HCT116 (cell line): Measurements from ENCODE around the gene PTMS. TPM values are rescaled to one million over a fixed set of nuclear protein-coding genes. Genes with fewer than 3 reads are reported as not detected.

ENCODE experiments used
- ATAC-seq: fragments of 200-7000 bp; cut with Tn5 transposase; 2 replicates; pipeline ENCODE4 v1.9.1; 2020; ENCODE audit warnings: mild to moderate bottlenecking, moderate library complexity
- BruUV-seq: library from RNA; stranded (reverse); fragments of 400-500 nt; replicated peaks from 2 replicates; lab custom pipeline; 2021; lab: Mats Ljungman, UMichigan
- CTCF ChIA-PET: fragments of 300-600 bp; sonication (Branson Sonifier 250); formaldehyde crosslinking; loops from one replicate; lab custom pipeline; 2021; ENCODE audit warnings: antibody characterized with exemption; lab: Charles Lee
- POLR2A ChIA-PET: fragments of 300-600, 350-600 bp; sonication (Branson Sonifier 250); formaldehyde crosslinking; loops from one replicate; lab custom pipeline; 2021; ENCODE audit warnings: antibody characterized with exemption; lab: Charles Lee
- RAD21 ChIA-PET, 2 experiments: fragments of 300-600 bp; sonication (Branson Sonifier 250); formaldehyde crosslinking; loops; one replicate each; lab custom pipeline; 2023; ENCODE audit warnings: low total read pairs in 2 of 2; ENCODE audit not compliant: uncharacterized antibody in 2 of 2, unreplicated experiment in 2 of 2, low non-redundant PET in 1 of 2; lab: Charles Lee
- DNase-seq: peaks from one replicate; pipeline ENCODE4 v3.0.0-alpha.2; 2010; ENCODE audit warnings: low read depth, low spot score
- H2AFZ ChIP-seq: fragments of 200-600 bp; shearing (Covaris generic), sonication (generic); 2 replicates; pipeline ENCODE4 v1.6.1; 2017; ENCODE audit warnings: low read depth, mixed run types, mixed read lengths, antibody characterized with exemption, low read length; ENCODE audit not compliant: poor library complexity, severe bottlenecking
- H3K27ac ChIP-seq: 2 replicates; pipeline ENCODE4 v1.5.1; 2012; ENCODE audit warnings: low read depth, low read length
- H3K27me3 ChIP-seq: fragments of 200-600 bp; sonication (generic); 2 replicates; pipeline ENCODE4 v1.6.1; 2016; ENCODE audit warnings: mixed run types, low read length, mixed read lengths; ENCODE audit not compliant: insufficient read depth
- H3K36me3 ChIP-seq, 2 experiments: fragments of 200-500 bp in 1 of 2; fragments of 200-600 bp in 1 of 2; sonication (Bioruptor generic) in 1 of 2; sonication (generic) in 1 of 2; 2 replicates each; pipeline versions ENCODE4 v1.5.1 to v1.6.1; 2014 to 2016; ENCODE audit warnings: low read length in 2 of 2, inconsistent platforms in 1 of 2, mixed read lengths in 1 of 2, mixed run types in 1 of 2; ENCODE audit not compliant: insufficient read depth in 2 of 2, control insufficient read depth in 1 of 2
- H3K4me1 ChIP-seq, 2 experiments: fragments of 200-600 bp in 1 of 2; sonication (generic) in 1 of 2; 2 replicates each; pipeline versions ENCODE4 v1.5.1 to v1.6.1; 2012 to 2017; ENCODE audit warnings: low read length in 2 of 2, inconsistent platforms in 1 of 2, mild to moderate bottlenecking in 1 of 2, mixed read lengths in 1 of 2, mixed run types in 1 of 2, moderate library complexity in 1 of 2; ENCODE audit not compliant: insufficient read depth in 2 of 2, control insufficient read depth in 1 of 2
- H3K4me2 ChIP-seq: fragments of 200-600 bp; sonication (generic); 2 replicates; pipeline ENCODE4 v1.6.1; 2017; ENCODE audit warnings: mixed run types, low read length, mixed read lengths
- H3K4me3 ChIP-seq, 2 experiments: fragments of 200-600 bp in 1 of 2; sonication (generic) in 1 of 2; replicated peaks in 1 of 2; 2 replicates each; pipeline ENCODE4 v1.5.1; 2011 to 2016; ENCODE audit warnings: low read length in 2 of 2, control low read depth in 1 of 2, low read depth in 1 of 2, mild to moderate bottlenecking in 1 of 2, mixed read lengths in 1 of 2, mixed run types in 1 of 2
- H3K79me2 ChIP-seq: fragments of 200-600 bp; sonication (generic); 2 replicates; pipeline ENCODE4 v1.6.1; 2017; ENCODE audit warnings: mild to moderate bottlenecking, mixed run types, low read length, moderate library complexity, mixed read lengths; ENCODE audit not compliant: insufficient read depth
- H3K9ac ChIP-seq: fragments of 200-600 bp; sonication (generic); 2 replicates; pipeline ENCODE4 v1.6.1; 2016; ENCODE audit warnings: low read length, mixed read lengths
- H3K9me2 ChIP-seq: fragments of 200-600 bp; sonication (generic), shearing (Covaris generic); 2 replicates; pipeline ENCODE4 v1.6.1; 2017; ENCODE audit warnings: mixed run types, mild to moderate bottlenecking, moderate library complexity; ENCODE audit not compliant: insufficient read depth
- H3K9me3 ChIP-seq, 2 experiments: fragments of 200-500 bp in 1 of 2; fragments of 200-600 bp in 1 of 2; sonication (Bioruptor generic) in 1 of 2; sonication (generic) in 1 of 2; 2 replicates each; pipeline ENCODE4 v1.6.1; 2014 to 2017; ENCODE audit warnings: low read length in 2 of 2, mixed read lengths in 2 of 2, inconsistent platforms in 1 of 2, low read depth in 1 of 2, mild to moderate bottlenecking in 1 of 2, mixed run types in 1 of 2, moderate library complexity in 1 of 2; ENCODE audit not compliant: control insufficient read depth in 1 of 2, insufficient read depth in 1 of 2
- H4K20me1 ChIP-seq: fragments of 200-600 bp; sonication (generic), shearing (Covaris generic); 2 replicates; pipeline ENCODE4 v1.6.1; 2017; ENCODE audit warnings: mixed run types, mild to moderate bottlenecking, moderate library complexity; ENCODE audit not compliant: insufficient read depth
- CEBPB ChIP-seq: IDR thresholded peaks from 2 replicates; pipeline ENCODE4 v1.6.1; 2012; ENCODE audit warnings: low read depth
- JUND ChIP-seq: IDR thresholded peaks from 2 replicates; pipeline ENCODE4 v1.6.1; 2012
- POLR2AphosphoS5 ChIP-seq: IDR thresholded peaks from 2 replicates; pipeline ENCODE4 v1.6.1; 2011; ENCODE audit warnings: mild to moderate bottlenecking, low read depth, low read length, moderate library complexity
- intact Hi-C: fragments of 100-400 bp; cut with micrococcal nuclease; formaldehyde crosslinking; loops from 2 replicates; pipeline ENCODE4 v1.10.0; 2022
- total RNA-seq: library from RNA; stranded (reverse); gene quantifications from one replicate; pipeline ENCODE4 v1.2.1, GENCODE V29; 2021; ENCODE audit not compliant: unreplicated experiment
- TF ChIP-seq, protein P1 (sequence below), 3 experiments: fragments of 200-600 bp in 1 of 3; sonication (generic) in 1 of 3; IDR thresholded peaks in 2 of 3; conservative IDR thresholded peaks in 1 of 3; 2 replicates each; pipeline ENCODE4 v1.5.1; 2012 to 2017; ENCODE audit warnings: low read depth in 2 of 3, low read length in 2 of 3, antibody characterized with exemption in 1 of 3, borderline replicate concordance in 1 of 3, control low read depth in 1 of 3, mild to moderate bottlenecking in 1 of 3, mixed read lengths in 1 of 3, mixed run types in 1 of 3, moderate library complexity in 1 of 3; ENCODE audit not compliant: insufficient read depth in 1 of 3

Gene PTMS
- total RNA-seq, 1 experiment from 2014 or later, result 494 TPM

DNA sequence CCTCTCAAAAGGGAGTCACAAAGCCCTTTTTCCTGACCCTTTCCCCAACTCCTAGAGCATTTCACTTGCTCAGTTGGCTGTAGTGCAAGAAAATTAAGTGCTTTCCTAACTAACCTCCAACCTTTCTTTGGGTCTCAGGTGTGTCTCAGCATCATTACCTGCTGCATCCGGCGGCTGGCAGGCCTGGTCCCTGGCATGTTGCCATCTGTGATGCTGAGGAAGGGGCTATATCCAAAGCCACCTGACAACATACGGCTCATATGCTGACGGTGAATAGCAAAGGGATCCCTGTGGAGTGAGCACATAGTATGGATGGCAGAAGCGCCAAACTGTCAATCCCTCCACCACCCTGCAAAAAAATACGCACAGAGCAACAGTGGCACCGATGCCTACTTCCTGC is 14.4 kb upstream of the PTMS start (continued):
- no peak for TF ChIP-seq CEBPB

DNA sequence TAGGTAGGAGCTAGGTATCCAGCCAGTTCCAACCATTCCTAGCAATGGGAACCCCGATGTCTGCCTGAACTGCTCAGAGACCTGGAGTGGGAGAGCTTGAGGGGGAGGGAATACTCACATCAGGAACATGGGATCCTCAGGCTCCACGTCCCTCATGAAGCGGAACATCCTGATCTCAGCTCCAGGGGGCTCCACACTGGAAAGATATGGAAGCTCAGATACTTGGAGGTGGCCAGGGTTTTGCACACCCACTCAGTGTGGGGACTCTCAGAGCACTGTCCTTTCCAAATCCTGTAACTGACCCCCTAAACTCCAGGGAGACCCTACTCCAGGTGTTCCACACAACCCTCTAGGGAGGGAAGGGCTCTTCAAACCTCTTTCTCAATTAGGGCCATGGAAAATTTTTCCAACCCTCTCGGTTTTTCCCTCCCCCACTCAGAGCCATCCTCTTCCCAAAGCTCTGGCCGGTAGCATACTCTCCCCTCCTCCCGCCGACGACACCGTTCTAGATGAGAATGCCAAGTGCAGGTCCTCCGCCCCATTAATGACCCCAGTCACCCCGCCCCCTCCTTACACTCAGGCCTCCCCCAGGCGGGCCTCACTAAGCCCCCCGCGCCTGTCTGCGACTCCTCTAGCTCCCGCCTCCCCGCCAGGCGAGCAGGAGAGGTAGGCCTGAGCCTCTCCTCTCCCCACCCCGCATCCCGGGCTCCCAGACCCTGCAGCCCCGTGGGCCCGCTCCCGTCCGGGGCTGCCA is 13.8 kb upstream of the PTMS start:
- Histone ChIP-seq H3K9ac (peak overlapping the region; percentile 99), H3K27ac (peak overlapping the region; percentile 92), H3K27me3 (no peaks in the 10 kb centered on the region), H3K9me3 (no peaks in the 10 kb centered on the region), H2AFZ (no peak overlapping the region), H3K4me3 (peak overlapping the region; percentile 94 to 99), H3K79me2 (peaks cover 31% of the 10 kb centered on the region), H3K9me2 (no peaks in the 10 kb centered on the region), H4K20me1 (no peaks in the 10 kb centered on the region), H3K36me3 (peaks cover 34 to 44% of the 10 kb centered on the region in 2 experiments; a peak in 3 of 4 replicates), H3K4me1 (peaks cover 14 to 30% of the 10 kb centered on the region in 2 experiments; a peak in 3 of 4 replicates), H3K4me2 (peak overlapping the region; percentile 76)
- ATAC-seq, result peak; percentile 20
- CTCF ChIA-PET, result interaction anchor here (0.8 to 4.6 kb wide), 17 partner anchors 8 to 185 kb away, joined by 3 to 53 read pairs (median 6); partner anchors contain the start of genes CDCA3, COPS7A, PTMS and SPSB2
- no peak for TF ChIP-seq JUND
- TF ChIP-seq POLR2AphosphoS5, result 0 out of 2 replicates have a peak, but pooled peaks have one; percentile 12
- TF ChIP-seq, protein P1, sequence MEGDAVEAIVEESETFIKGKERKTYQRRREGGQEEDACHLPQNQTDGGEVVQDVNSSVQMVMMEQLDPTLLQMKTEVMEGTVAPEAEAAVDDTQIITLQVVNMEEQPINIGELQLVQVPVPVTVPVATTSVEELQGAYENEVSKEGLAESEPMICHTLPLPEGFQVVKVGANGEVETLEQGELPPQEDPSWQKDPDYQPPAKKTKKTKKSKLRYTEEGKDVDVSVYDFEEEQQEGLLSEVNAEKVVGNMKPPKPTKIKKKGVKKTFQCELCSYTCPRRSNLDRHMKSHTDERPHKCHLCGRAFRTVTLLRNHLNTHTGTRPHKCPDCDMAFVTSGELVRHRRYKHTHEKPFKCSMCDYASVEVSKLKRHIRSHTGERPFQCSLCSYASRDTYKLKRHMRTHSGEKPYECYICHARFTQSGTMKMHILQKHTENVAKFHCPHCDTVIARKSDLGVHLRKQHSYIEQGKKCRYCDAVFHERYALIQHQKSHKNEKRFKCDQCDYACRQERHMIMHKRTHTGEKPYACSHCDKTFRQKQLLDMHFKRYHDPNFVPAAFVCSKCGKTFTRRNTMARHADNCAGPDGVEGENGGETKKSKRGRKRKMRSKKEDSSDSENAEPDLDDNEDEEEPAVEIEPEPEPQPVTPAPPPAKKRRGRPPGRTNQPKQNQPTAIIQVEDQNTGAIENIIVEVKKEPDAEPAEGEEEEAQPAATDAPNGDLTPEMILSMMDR (IDR thresholded peaks at IDR 0.05 in 2 of 3, conservative IDR thresholded peaks at IDR 0.05 in 1 of 3; ENCODE audit: borderline replicate concordance in 1 of 3, insufficient read depth in 1 of 3, low read depth in 2 of 3, low read length in 2 of 3), result peak in 2 of 3 experiments; percentile 44 to 45; a peak in 3 of 6 replicates
- intact Hi-C loops, result loop anchor here (2.0 to 5.0 kb wide), 2 partner anchors 14 to 210 kb away; partner anchors contain the start of gene PTMS
- BruUV-seq, result TSS peak; percentile 48
- RAD21 ChIA-PET, result interaction anchor here in 1 of 2 experiments (2.9 kb wide), 1 partner anchor 13 kb away, joined by 15 read pairs; the partner anchor contains the start of gene PTMS
- no peak for DNase-seq
- POLR2A ChIA-PET, result interaction anchor here (0.8 to 3.3 kb wide), 11 partner anchors 11 to 218 kb away, joined by 3 to 41 read pairs (median 5); partner anchors contain the start of genes COPS7A, GAPDH, PTMS and TPI1
